Lower leg skin (tissue), 3 donors: ENCODE data around the gene ZFPM1.

ENCODE experiments used
- POLR2A ChIP-seq, 2 donors: fragments of 450-650 bp; IDR thresholded peaks; one replicate each; pipeline ENCODE4 v1.6.1; 2016 to 2017; ENCODE audit warnings: antibody characterized with exemption in 2 of 2, mild to moderate bottlenecking in 1 of 2, moderate library complexity in 1 of 2
- TF ChIP-seq, protein P1 (sequence below), 3 donors: fragments of 450-650 bp; IDR thresholded peaks; one replicate each; pipeline ENCODE4 v1.5.1; 2016; ENCODE audit warnings: antibody characterized with exemption in 3 of 3, mild to moderate bottlenecking in 3 of 3, moderate library complexity in 2 of 3

DNA sequence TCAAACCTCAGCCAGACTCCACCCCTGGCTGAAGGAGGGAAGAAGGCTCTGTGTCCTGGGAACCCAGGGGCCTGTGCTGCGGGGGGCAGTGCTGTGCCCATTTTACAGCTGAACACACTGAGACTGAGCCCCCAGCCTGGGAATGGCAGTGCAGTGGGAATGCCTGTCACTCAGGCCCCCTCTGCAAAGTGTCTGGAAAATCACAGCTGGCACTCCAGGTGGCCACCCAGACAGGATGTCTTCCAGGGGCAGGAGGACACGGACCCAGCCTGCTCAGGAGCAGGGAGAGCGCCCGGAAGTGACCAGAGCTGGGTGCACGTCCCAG, 37.7 kb upstream of the ZFPM1 start:
- TF ChIP-seq, protein P1, sequence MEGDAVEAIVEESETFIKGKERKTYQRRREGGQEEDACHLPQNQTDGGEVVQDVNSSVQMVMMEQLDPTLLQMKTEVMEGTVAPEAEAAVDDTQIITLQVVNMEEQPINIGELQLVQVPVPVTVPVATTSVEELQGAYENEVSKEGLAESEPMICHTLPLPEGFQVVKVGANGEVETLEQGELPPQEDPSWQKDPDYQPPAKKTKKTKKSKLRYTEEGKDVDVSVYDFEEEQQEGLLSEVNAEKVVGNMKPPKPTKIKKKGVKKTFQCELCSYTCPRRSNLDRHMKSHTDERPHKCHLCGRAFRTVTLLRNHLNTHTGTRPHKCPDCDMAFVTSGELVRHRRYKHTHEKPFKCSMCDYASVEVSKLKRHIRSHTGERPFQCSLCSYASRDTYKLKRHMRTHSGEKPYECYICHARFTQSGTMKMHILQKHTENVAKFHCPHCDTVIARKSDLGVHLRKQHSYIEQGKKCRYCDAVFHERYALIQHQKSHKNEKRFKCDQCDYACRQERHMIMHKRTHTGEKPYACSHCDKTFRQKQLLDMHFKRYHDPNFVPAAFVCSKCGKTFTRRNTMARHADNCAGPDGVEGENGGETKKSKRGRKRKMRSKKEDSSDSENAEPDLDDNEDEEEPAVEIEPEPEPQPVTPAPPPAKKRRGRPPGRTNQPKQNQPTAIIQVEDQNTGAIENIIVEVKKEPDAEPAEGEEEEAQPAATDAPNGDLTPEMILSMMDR (IDR thresholded peaks at IDR 0.05), result no peak
- TF ChIP-seq POLR2A (IDR thresholded peaks at IDR 0.05), result no peak
